ENCODE results near the gene BNC2.

BNC2 gene

GRCh38 chr9:16752601-16753000, 117.9 kb downstream of the BNC2 start:
- no peaks in the 10 kb centered on the region for H3K9me3 ChIP-seq (ENCODE audit: low read length)
- H3K79me2 ChIP-seq (ENCODE audit: insufficient read depth, low read length): no peaks in the 10 kb centered on the region
- no peaks in the 10 kb centered on the region for H3K36me3 ChIP-seq (ENCODE audit: insufficient read depth, low read length)
- no peak overlapping the region for H2AFZ ChIP-seq (ENCODE audit: low read length)
- H3K27ac ChIP-seq (ENCODE audit: low read depth, low read length, poor library complexity, severe bottlenecking): no peak overlapping the region
- no peaks in the 10 kb centered on the region for H4K20me1 ChIP-seq (ENCODE audit: insufficient read depth, low read length)
- no peak overlapping the region for H3K4me2 ChIP-seq (ENCODE audit: low read length)
- no peaks in the 10 kb centered on the region for H3K9me2 ChIP-seq (ENCODE audit: low read depth, low read length)
- H3K4me1 ChIP-seq (ENCODE audit: insufficient read depth, low read length, severe bottlenecking): no peaks in the 10 kb centered on the region
- no peaks in the 10 kb centered on the region for H3K27me3 ChIP-seq (ENCODE audit: insufficient read depth, low read length)
- H3F3A ChIP-seq (ENCODE audit: insufficient read depth, low read length): no peaks in the 10 kb centered on the region
- TF ChIP-seq CTCF (IDR thresholded peaks at IDR 0.05; ENCODE audit: low read length): no peak
- TF ChIP-seq EZH2 (IDR thresholded peaks at IDR 0.05; ENCODE audit: borderline replicate concordance, low read length): no peak
- no peak overlapping the region for H3K4me3 ChIP-seq (ENCODE audit: low read depth, low read length, poor library complexity, severe bottlenecking)
- H3K9ac ChIP-seq (ENCODE audit: low read length): no peak overlapping the region

GRCh38 chr9:16750553-16750952, 119.9 kb downstream of the BNC2 start:
- no peak overlapping the region for H3K4me2 ChIP-seq (ENCODE audit: low read length)
- H3K36me3 ChIP-seq (ENCODE audit: insufficient read depth, low read length): no peaks in the 10 kb centered on the region
- H4K20me1 ChIP-seq (ENCODE audit: insufficient read depth, low read length): no peaks in the 10 kb centered on the region
- no peaks in the 10 kb centered on the region for H3F3A ChIP-seq (ENCODE audit: insufficient read depth, low read length)
- H3K27ac ChIP-seq (ENCODE audit: low read depth, low read length, poor library complexity, severe bottlenecking): no peak overlapping the region
- H2AFZ ChIP-seq (ENCODE audit: low read length): no peak overlapping the region
- H3K27me3 ChIP-seq (ENCODE audit: insufficient read depth, low read length): no peaks in the 10 kb centered on the region
- no peaks in the 10 kb centered on the region for H3K9me3 ChIP-seq (ENCODE audit: low read length)
- H3K9ac ChIP-seq (ENCODE audit: low read length): no peak overlapping the region
- H3K4me3 ChIP-seq (ENCODE audit: low read depth, low read length, poor library complexity, severe bottlenecking): no peak overlapping the region
- no peaks in the 10 kb centered on the region for H3K79me2 ChIP-seq (ENCODE audit: insufficient read depth, low read length)
- no peaks in the 10 kb centered on the region for H3K9me2 ChIP-seq (ENCODE audit: low read depth, low read length)
- H3K4me1 ChIP-seq (ENCODE audit: insufficient read depth, low read length, severe bottlenecking): no peaks in the 10 kb centered on the region
- TF ChIP-seq EZH2 (IDR thresholded peaks at IDR 0.05; ENCODE audit: borderline replicate concordance, low read length) (no peak), CTCF (IDR thresholded peaks at IDR 0.05; ENCODE audit: low read length) (no peak)

- H3K4me2 ChIP-seq (ENCODE audit: low read length): no peak overlapping the region
- no peaks in the 10 kb centered on the region for H3K9me2 ChIP-seq (ENCODE audit: low read depth, low read length)
- no peak for TF ChIP-seq CTCF (IDR thresholded peaks at IDR 0.05; ENCODE audit: low read length)
- no peak for TF ChIP-seq EZH2 (IDR thresholded peaks at IDR 0.05; ENCODE audit: borderline replicate concordance, low read length)
- H3K9me3 ChIP-seq (ENCODE audit: low read length): no peaks in the 10 kb centered on the region
- H3K4me1 ChIP-seq (ENCODE audit: insufficient read depth, low read length, severe bottlenecking): no peaks in the 10 kb centered on the region
- H2AFZ ChIP-seq (ENCODE audit: low read length): no peak overlapping the region
- H4K20me1 ChIP-seq (ENCODE audit: insufficient read depth, low read length): no peaks in the 10 kb centered on the region
- no peaks in the 10 kb centered on the region for H3F3A ChIP-seq (ENCODE audit: insufficient read depth, low read length)
- no peak overlapping the region for H3K4me3 ChIP-seq (ENCODE audit: low read depth, low read length, poor library complexity, severe bottlenecking)
- no peak overlapping the region for H3K27ac ChIP-seq (ENCODE audit: low read depth, low read length, poor library complexity, severe bottlenecking)
- H3K27me3 ChIP-seq (ENCODE audit: insufficient read depth, low read length): no peaks in the 10 kb centered on the region
- H3K36me3 ChIP-seq (ENCODE audit: insufficient read depth, low read length): no peaks in the 10 kb centered on the region
- no peaks in the 10 kb centered on the region for H3K79me2 ChIP-seq (ENCODE audit: insufficient read depth, low read length)
- no peak overlapping the region for H3K9ac ChIP-seq (ENCODE audit: low read length)
These were observed 125.1 kb downstream of the BNC2 start for GRCh38 chr9:16745359-16745758.
